NB4 (cell line): ENCODE results near the gene VAV2.

ENCODE experiments used
- CTCF ChIP-seq: IDR thresholded peaks from one replicate; pipeline ENCODE4 v1.5.1; 2012; ENCODE audit warnings: low read depth, low read length
- POLR2A ChIP-seq: IDR thresholded peaks from 2 replicates; pipeline ENCODE4 v1.6.1; 2011; ENCODE audit warnings: mild to moderate bottlenecking; ENCODE audit not compliant: insufficient read length; ENCODE audit errors: extremely low read depth
- TF ChIP-seq, protein P1 (sequence below): IDR thresholded peaks from 2 replicates; pipeline ENCODE4 v1.6.1; 2011; ENCODE audit warnings: low read depth, low read length

GRCh38 chr9:133841167-133841812 lies 150.8 kb downstream of the VAV2 start:
- TF ChIP-seq CTCF (no peak), POLR2A (no peak)
- TF ChIP-seq, protein P1, sequence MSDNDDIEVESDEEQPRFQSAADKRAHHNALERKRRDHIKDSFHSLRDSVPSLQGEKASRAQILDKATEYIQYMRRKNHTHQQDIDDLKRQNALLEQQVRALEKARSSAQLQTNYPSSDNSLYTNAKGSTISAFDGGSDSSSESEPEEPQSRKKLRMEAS: no peak
